Umbilical cord (tissue), 2 donors: ENCODE results near the gene LCNL1. TPM values are rescaled to one million over a fixed set of nuclear protein-coding genes. Genes with fewer than 3 reads are reported as not detected.

Experiments
- DNase-seq: peaks from one replicate; pipeline ENCODE4 v3.0.0-alpha.2; 2015; ENCODE audit warnings: low spot score
- total RNA-seq: library from RNA; depleted of rRNA; stranded (reverse); fragments of >200 nt; gene quantifications from one replicate; pipeline ENCODE4 v1.2.3, GENCODE V29; 2014; ENCODE audit warnings: low replicate concordance; ENCODE audit not compliant: insufficient read depth

Gene LCNL1
- 0.72 TPM for total RNA-seq

DNA sequence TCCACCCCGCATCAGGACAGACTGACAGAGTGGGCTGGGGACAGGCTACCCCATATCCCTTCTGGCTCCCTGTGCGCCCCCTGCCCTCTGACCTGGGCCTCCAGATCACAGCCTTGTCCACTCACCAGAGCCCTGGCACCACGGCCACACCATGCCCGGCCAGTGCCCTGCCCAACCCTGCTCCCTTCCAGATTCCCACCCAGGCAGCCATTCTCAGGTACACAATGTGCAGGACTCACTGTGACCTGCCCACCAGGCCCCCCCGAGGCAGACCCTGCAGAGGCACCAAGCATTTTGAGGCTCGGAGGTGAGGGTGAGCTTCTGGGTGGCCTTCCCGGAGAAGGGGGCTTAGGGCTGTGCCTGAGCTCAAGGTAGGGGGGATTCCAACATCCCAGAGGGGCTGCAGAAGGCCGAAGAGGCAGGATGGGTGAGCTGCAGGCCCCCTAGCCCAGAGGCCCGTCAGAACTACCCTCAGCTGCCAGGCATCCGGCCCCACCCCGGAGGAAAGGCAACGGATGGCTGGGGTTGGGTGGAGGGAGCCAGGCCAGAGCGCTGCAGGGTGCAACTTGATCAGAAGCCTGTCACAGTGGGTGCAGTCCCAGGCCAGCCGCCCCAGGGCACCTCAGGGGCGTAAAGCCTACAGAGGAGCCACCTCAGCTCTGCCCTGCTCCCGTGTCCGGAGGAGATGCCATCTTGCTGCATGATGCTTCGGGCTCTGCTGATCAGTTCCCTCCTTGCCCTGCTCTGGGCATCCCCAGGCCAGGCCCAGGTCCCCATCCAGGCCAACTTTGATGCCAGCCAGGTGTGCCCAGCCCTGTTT, at the start of gene LCNL1:
LCNL1 (plus strand) TSS at position 762 of the 820 bp plus-strand sequence. CDS start 594 bp downstream, outside the sequence.
- DNase-seq, result no peak

DNA sequence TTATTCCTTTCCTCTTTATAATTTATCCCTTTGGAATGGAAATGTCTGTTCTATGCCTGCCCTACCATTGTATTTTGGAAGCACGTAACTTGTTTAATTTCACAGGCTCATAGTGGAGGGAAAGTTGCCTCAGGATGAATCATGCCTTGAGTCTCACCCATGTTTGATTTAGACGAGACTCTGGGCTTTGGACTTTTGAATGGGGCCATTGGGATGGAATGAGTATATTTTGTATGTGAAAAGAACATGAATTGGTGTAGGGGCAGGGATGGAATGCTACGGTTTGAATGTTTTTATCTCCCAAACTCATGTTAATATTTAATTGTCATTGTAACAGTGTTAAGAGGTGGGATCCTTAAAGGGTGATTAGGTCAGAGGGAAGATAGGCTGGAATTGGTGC, 48.5 kb upstream of the LCNL1 start:
- no peak for DNase-seq

DNA sequence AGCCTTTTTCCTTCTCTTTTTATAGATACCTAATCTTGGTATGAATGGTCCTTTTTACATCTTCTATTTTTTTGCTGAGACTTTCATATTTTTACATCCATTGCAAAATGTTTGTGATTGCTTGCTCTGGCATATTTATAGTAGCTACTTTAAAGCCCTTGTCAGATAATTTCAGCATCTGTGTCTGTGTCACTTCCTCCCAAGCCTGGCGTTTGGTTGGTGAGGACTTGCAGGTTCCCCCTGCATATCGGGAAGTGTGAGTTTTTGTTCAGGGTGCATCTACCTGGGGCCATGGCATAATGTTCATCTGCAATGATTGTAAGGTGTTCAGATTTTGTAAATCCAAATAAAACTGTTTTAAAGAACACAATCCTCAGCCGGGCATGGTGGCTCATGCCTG, 47.1 kb upstream of the LCNL1 start:
- DNase-seq, result no peak

DNA sequence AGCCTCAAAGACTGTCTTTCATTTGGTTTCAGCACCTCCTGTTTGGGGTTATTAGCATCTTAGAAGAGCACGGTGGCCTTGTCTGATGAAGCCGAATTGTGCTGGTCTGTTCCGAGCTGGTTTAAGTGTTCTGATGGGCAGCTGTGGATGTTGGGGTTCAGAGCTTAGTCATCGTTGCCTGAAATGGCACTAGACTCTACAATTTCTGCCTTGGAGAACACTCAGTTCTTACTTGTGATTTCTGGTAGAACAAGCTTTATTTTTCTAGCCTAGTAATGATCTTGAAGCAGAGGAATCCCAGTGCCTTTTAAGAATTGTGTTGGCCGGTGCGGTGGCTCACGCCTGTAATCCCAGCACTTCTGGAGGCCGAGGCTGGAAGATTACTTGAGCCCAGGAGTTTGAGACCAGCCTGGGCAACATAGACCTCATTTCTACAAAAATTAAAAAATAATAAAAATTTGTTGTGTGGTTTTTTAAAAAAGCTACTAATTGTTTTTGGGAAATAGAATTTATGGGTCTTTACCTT, 46.1 kb upstream of the LCNL1 start:
- no peak for DNase-seq

DNA sequence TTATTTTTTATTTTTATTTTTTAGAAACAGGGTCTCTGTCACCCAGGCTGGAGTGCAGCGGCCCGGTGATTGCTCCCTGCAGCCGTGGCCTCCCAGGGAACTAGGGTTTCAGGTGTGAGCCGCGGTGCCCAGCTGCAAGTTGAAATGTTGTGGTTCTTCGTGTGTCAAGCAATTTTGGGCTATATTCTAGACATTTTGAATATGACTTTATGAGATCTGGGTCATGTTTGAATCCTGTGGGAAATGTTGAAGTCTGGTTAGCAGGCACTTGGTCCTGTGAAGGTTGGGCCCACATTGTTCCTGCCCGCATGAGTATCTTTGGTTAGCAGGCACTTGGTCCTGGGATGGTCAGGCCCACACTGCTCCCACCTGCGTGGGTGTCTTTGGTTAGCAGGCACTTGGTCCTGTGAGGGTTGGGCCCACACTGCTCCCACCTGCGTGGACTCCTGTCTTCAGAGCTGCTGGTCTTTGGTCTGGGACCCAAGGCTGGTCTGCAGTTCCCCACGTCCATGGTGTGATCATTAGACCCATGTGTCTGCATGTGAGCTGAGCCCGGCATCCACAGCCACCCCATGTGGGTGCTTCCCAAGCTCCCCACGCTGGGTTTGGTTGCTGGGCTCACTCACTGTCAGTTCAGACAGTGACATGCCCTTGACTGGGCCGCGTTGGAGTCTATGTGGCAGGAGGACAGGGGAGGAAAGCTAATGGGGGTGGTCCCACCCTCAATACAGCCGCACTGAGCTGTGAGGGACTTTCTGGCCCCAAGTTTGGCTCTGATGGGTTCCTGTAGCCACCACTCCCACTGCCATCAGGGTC, 45.4 kb upstream of the LCNL1 start:
- DNase-seq, result no peak

DNA sequence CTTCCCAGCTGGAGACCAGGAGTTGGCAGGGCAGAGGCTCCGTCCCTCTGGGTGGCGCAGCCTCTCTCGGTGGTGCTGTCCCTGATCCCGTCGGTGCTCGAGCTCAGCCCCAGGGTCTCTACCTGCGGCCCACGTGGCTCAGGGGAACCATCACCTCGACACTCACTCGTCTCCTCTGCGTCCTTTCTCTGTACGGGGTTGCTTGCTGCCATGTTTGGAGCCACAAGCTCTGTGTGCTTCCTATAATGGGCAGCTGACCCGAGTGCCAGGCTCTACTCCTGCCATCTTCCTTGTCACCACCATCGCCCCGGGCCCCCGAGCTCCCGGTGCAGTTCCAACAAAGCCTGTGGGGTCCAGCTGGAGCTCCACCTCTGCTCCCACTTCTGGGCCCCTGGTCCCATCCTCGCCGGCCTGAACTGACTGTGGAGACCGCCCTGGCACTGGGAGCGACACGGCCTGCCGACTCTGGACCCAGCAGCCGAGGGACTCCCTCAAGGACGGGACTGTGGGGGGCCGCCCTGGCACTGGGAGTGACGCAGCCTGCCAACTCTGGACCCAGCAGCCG, 43.3 kb upstream of the LCNL1 start:
- no peak for DNase-seq

DNA sequence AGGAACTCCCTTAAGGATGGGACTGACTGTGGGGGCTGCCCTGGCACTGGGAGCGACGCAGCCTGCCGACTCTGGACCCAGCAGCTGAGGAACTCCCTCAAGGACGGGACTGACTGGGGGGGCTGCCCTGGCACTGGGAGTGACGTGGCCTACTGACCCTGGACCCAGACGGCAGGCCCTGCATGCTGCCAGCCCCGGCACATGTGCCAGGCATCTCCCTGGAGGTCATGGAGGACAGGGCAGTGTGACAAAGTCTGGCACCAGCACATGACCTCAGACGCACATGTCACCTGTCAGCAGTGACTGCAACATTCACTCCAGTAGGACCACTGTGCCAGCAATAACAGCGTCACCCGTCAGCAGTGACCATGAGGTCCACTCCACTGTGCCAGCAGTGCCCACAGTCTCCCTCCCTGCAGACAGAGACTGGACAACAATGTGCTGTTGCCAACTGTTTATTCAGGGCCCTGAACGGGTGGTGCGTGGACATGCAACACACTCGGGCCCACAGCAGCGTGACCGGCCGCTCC, 42.7 kb upstream of the LCNL1 start:
- DNase-seq, result no peak

DNA sequence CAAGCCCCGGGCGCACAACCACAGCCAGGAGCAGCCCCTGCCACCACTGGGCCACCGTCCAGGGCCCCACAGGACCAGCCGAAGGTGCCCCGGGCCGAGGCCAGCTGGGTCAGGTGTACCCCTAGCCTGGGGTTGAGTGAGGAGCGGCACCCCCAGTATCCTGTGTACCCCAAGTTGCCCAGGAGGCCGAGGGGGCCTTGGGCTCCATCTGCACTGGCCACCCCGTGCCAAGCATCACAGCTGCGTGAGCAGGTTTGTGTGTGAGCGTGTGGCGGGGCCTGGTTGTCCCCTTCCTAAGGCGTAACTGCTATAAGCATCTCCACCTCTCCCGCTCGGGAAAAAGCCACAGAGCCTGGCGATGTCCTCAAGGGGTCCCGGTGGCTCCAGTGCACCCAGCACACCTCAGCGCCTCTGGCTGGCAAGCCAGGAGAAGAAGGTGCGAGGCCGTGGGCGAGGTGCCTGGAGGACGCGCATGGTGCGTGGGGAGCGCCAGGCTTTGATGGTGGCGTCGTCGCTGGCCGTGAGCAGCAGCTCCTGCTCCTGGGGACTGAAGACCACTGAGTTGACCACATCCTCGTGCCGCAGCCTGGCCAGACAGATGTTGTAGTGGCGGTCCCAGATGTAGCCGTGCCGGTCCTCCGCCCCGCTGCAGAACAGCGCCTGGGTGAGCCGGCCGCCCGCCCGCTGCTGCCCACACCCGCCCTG, 42.1 kb upstream of the LCNL1 start:
- no peak for DNase-seq

DNA sequence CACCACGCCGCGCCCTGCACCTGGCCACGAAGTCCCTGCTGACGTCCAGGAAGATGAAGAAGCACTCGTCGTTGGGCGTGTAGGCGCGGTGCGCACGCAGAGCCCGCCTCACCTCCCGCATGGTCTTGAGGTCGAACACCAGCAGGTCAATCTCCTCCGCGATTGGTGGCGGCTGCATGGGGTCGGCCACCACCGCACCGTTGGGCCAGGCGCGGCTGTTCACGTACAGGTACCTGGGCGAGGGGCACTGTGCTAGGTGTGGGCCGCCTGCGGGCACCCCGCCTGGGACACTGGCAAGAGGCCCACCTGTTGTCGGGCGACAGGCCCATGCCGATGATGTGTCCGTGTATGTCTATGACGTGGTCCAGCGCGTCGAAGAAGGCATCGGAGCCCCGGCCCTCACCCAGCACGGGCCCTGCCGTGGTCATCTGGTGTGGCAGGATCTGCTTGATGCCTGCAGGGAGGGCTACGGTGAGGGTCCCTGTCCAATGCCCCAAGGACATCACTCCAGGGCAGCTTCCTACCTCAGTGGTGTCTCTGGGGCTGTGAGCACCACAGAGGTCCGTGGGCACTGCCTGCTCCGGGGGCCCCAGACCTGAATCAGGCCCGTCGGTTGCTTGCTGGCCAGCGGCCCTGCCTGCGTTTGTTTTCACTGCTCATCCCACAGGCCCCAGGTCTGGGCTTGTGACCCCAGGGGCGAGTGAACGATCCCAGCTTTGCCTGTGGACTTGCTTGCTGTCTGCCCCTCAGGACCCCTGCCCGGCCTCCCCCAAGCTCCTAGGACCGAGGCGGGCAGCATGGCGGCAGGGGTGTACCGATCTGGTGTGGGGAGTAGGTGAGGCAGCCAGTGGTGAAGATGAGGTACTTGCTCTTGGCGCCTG, 41.3 kb upstream of the LCNL1 start:
- no peak for DNase-seq

DNA sequence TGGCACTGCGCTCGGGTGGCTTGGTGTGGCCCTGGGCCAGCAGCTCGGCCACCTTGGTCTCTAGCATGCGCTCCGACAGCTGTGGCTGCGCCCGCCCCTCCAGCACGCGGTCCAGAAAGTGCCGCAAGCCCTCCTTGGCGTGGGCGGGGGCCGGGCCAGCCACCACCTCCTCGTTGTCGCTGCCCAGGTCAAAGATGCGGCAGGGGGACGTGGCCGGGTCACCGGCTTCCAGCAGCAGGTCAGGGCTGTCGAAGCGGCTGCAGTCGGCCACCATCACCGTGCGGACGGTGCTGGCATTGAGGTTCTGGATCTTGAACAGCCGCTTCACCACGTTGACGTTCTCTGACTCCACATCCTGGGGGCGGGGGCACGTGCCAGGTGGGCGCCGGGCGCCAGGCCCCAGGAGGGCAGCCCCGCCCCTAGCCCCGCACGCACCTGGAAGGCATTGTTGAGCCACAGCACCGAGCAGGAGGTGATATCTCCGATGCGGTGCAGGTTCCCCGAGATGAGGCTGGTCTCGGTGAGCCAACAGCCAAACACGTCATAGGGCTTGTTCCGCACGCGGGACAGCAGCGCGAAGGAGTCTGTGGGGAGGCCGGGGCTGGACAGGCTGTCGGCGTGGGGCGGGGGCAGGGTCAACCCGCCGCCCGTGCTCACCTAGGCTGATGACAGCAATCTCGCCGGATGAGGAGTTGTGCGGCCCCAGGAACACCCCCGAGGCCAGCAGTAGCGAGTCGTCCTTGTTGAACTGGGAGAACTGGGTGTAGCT, 40.5 kb upstream of the LCNL1 start:
- DNase-seq, result no peak

DNA sequence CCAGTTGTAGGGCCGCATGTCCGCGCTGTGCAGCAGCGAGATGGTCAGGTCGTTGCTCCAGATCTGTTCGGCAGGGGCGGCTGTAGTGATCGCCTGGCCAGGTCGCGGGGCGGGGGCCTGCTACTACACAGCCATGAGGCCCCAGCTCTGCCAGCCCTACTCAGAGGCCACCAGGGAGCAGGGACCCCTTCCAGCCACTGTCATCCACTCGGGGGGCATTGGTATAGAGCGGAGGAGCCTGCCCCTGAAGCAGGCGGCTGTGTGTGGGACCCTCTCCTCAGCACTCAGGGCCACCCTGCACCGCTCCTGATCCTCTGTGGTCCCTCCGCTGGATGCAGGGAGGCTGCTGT, 39.9 kb upstream of the LCNL1 start:
- DNase-seq, result no peak

DNA sequence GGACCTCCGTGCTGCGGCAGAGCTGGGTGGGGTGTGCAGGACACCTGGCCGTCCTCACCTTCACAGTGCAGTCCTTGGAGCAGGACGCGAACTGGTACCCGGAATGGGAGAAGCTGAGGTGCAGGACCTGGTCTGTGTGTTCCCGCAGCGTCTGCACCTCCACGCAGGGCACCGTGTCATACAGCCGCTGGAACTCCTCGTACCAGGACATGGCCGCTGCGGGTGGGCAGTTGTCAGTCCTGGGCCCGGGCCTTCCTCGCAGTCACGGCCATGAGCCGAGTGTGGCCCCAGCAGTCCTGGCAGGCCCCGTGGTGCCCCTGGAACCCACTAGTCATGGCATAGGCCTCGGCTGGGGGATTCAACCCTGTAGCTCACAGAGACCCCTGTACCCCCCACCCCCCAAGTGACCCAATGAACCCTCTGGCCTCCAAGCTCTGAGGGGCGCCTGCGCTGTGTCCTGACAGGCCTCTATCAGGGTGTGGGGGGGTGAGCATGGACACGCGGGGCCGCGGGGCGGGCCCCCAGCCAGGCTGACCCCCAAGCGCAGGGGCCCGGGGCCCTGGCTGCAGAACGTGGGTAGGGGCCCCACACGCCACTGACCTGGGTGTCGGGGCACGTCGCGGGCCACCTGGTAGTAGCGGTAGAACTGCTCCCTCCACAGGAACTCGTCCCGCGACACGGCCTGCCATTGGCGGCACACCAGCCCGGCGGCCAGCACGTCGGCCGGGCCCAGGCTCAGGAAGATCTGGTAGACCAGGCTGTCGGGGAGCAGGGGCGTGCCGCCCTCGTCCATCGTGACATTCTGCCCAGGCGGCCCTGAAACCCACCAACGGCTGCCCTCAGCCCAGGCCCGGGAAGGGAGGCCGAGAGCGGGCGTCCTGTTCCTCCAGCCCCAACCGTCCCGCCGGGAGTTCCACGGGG, 39.2 kb upstream of the LCNL1 start:
- DNase-seq, result no peak

DNA sequence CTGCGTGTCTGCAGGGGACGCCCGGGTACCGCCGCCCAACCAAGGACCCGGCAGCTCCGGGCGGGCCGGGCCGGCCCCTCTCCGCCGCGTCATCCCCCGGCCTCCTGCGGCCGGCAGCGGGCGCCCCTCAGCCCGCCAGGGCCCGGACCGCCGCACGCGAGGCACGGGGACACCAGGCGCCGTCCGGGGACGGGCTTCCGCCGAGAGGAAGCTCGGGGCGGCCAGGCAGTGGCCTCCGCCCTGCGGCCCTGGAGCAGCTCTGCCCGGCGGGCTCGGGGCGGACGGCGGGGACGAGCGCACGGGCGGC, 38.6 kb upstream of the LCNL1 start:
- DNase-seq, result no peak

DNA sequence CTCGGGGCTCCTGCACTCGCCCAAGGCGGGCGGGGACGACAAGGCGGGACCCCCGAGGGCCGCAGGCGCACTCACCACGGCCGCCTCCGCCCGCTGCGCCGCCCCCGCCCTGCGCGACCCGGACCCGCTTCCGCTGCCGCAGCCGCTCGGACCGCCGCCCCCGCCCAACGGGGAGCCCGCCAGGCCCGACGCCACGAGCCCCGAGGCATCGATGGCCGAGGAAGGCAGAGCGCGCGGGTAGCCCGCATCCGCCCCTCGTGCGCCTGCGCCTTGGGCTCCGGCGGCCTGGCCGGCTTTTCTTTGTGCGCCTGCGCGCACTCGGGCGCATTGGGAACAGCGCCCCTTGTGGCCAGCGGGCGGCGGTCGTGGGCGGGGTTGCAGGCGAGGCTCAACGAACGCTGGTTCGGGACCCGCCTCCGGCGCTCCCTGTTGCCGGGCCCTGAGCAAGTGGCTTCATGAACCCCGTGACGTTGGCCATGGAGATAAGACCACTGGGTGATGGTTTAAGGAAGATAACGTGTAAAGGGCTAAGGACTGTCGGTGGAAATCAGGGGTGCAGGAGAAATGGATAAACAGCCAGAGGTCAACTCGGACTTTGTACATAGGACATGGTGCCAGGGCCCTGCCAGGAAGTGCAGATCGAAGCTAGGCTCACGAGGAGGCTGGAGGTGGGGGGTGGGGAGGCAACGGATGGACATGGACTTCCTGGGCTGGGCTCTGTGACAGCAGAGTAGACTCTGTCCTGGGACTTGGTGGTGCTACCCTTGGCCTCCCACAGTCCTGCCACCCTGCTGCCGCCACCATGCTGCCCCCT, 38.1 kb upstream of the LCNL1 start, which contains the start of the genes C8G and FBXW5:
C8G (plus strand) TSS at position 725 of the 814 bp plus-strand sequence; CDS start at position 803, 78 bp downstream.
FBXW5 (minus strand) TSS at position 220 of the 814 bp plus-strand sequence. CDS start 655 bp downstream, outside the sequence.
- DNase-seq, result peak; percentile 97

DNA sequence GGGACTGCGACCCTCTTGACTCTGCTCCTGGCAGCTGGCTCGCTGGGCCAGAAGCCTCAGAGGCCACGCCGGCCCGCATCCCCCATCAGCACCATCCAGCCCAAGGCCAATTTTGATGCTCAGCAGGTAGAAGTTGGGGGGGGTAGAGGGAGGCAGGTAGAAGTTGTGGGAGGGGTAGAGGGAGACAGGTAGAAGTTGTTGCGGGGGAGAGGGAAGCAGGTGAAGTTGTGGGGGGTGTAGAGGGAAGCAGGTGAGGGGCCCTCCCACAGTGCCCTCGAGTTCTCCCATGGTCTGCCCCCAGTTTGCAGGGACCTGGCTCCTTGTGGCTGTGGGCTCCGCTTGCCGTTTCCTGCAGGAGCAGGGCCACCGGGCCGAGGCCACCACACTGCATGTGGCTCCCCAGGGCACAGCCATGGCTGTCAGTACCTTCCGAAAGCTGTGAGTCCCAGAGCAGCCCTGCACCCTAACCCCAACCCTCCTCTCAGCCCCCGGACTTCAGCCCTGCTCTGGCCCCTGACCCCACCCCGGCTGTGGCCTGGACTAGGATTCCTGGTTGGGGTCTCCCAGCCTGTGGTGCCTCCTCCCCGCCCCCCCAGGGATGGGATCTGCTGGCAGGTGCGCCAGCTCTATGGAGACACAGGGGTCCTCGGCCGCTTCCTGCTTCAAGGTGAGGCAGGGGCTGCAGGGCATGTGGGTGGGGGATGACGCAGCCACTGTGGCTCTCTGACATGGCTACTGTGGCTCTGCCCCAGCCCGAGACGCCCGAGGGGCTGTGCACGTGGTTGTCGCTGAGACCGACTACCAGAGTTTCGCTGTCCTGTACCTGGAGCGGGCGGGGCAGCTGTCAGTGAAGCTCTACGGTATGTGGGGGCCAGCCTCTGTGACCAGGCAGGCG, 37.2 kb upstream of the LCNL1 start:
- DNase-seq, result no peak

DNA sequence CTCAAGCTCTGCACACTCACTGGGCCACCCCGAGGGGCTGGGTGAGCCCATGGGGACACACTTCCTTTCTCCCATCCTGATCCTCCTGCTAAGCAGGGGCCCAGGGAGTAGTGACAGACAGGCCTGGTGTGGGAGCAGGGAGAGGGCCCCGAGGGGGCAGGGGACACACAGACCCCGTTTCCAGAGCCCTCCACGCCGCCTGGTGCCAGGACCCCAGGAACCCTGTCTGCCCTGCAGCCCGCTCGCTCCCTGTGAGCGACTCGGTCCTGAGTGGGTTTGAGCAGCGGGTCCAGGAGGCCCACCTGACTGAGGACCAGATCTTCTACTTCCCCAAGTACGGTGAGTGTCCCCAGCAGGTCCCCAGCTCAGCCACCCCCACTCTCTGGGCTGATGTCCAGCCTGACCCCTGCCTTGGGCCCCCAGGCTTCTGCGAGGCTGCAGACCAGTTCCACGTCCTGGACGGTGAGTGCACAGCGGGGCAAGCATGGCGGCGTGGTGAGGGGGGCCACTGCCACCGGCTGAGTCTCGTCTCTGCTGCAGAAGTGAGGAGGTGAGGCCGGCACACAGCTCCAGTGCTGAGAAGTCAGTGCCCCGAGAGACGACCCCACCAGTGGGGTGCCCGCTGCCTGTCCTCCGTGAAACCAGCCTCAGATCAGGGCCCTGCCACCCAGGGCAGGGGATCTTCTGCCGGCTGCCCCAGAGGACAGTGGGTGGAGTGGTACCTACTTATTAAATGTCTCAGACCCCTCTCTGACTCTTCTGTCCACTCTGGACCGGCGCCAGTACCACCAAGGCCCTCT, 36.4 kb upstream of the LCNL1 start:
- DNase-seq, result no peak
